ENCODE results near the gene GCA. TPM values are rescaled to one million over a fixed set of nuclear protein-coding genes. Genes with fewer than 3 reads are reported as not detected.

The GCA gene
- total and polyA plus RNA-seq, 4 donors = 34.1 to 220 (median 56.6) TPM

DNA sequence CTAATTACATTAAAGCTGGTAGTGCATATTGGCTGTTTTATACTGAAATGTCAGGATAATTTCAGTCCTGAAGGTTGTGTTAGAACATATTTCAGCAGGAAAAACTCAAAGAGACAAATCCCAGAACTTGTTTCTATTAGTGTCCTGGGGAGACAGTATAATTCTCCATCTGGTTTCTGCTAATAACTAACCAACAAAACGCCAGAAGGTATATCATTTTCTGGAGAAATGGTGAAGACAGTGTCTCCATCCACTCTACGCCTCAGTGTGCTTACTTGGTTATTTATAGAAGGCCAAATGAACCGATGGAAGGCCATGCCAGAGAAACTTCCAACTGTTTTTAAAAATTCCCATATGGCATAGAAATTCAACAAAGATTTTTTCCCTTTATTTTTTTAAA, 41.6 kb downstream of the GCA start:
- ATAC-seq (ENCODE audit: insufficient read depth, low FRiP score) = no peak
- TF ChIP-seq, protein P1, sequence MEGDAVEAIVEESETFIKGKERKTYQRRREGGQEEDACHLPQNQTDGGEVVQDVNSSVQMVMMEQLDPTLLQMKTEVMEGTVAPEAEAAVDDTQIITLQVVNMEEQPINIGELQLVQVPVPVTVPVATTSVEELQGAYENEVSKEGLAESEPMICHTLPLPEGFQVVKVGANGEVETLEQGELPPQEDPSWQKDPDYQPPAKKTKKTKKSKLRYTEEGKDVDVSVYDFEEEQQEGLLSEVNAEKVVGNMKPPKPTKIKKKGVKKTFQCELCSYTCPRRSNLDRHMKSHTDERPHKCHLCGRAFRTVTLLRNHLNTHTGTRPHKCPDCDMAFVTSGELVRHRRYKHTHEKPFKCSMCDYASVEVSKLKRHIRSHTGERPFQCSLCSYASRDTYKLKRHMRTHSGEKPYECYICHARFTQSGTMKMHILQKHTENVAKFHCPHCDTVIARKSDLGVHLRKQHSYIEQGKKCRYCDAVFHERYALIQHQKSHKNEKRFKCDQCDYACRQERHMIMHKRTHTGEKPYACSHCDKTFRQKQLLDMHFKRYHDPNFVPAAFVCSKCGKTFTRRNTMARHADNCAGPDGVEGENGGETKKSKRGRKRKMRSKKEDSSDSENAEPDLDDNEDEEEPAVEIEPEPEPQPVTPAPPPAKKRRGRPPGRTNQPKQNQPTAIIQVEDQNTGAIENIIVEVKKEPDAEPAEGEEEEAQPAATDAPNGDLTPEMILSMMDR (IDR thresholded peaks at IDR 0.05; ENCODE audit: control extremely low read depth, extremely low read depth) = no peak
- Histone ChIP-seq H3K9ac (ENCODE audit: insufficient read depth in 1 of 2, low read length in 2 of 2) (no peak overlapping the region), H3K9me3 (ENCODE audit: control insufficient read depth in 4 of 4, insufficient read depth in 3 of 4, low read length in 3 of 4) (no peaks in the 10 kb centered on the region), H3K27me3 (ENCODE audit: control insufficient read depth in 3 of 3, insufficient read depth in 3 of 3, low read length in 2 of 3) (no peaks in the 10 kb centered on the region), H3K36me3 (ENCODE audit: control insufficient read depth in 4 of 4, insufficient read depth in 4 of 4, low read length in 4 of 4) (no peaks in the 10 kb centered on the region), H3K4me3 (no peak overlapping the region), H3K4me1 (ENCODE audit: control insufficient read depth in 5 of 5, insufficient read depth in 5 of 5, low read length in 5 of 5) (peaks cover 0 to 10% (median 0%) of the 10 kb centered on the region in 5 donors), H3K27ac (ENCODE audit: low read depth in 1 of 2, low read length in 1 of 2) (no peak overlapping the region)
- DNase-seq = no peak
- WGBS, 2 donors = 78 to 85% methylated on average over 3 of the region's 3 CpGs

DNA sequence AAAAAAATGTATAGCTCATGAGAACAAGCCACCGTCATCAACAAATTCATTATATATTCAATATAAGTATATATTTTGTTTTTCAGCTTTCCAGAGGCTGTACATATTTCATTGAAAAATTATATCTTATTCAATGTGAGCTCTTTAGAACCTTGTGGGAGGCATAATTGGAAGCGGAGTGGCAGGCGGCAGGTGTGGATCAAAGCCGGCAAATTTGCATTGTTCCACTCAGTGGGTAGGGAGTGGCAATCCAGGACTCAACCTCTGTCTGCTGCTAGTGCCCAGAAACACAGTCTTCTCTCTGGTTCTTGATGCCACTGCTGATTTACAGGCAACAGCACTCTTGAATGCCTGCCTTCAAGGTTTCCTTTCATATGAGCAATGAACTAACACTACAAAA, 46.9 kb downstream of the GCA start:
- 96% methylated on average over 4 of the region's 4 CpGs for WGBS, 2 donors
- TF ChIP-seq, protein P1 (IDR thresholded peaks at IDR 0.05; ENCODE audit: control extremely low read depth, extremely low read depth) = no peak
- no peak overlapping the region for H3K4me3 ChIP-seq
- no peak overlapping the region for H3K9ac ChIP-seq (ENCODE audit: insufficient read depth in 1 of 2, low read length in 2 of 2)
- H3K36me3 ChIP-seq (ENCODE audit: control insufficient read depth in 4 of 4, insufficient read depth in 4 of 4, low read length in 4 of 4) = no peaks in the 10 kb centered on the region
- no peak overlapping the region for H3K27ac ChIP-seq (ENCODE audit: low read depth in 1 of 2, low read length in 1 of 2)
- no peak for ATAC-seq (ENCODE audit: insufficient read depth, low FRiP score)
- H3K4me1 ChIP-seq (ENCODE audit: control insufficient read depth in 5 of 5, insufficient read depth in 5 of 5, low read length in 5 of 5) = no peaks in the 10 kb centered on the region
- DNase-seq = no peak
- H3K27me3 ChIP-seq (ENCODE audit: control insufficient read depth in 3 of 3, insufficient read depth in 3 of 3, low read length in 2 of 3) = no peaks in the 10 kb centered on the region
- no peaks in the 10 kb centered on the region for H3K9me3 ChIP-seq (ENCODE audit: control insufficient read depth in 4 of 4, insufficient read depth in 3 of 4, low read length in 3 of 4)

DNA sequence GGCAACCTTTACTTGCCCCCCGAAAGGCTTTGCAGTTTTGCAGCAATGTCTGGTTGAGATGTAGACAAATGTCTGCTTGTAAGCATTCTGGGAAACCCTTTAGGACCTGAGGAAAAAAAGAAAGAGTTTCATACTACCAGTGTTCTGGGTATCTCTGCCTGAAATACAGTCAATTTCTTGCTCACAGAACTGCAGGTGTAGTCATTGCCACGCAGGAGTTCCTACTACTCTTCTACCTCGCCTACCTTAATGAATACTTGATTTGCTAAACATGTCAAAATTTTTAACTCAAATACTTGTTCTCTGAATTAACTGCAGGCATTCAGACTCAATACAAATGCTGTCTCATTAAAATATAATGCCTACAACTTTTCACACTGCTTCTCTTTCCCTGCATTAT, 56.4 kb downstream of the GCA start:
- H3K27ac ChIP-seq (ENCODE audit: low read depth in 1 of 2, low read length in 1 of 2) = no peak overlapping the region
- no peaks in the 10 kb centered on the region for H3K27me3 ChIP-seq (ENCODE audit: control insufficient read depth in 3 of 3, insufficient read depth in 3 of 3, low read length in 2 of 3)
- TF ChIP-seq, protein P1 (IDR thresholded peaks at IDR 0.05; ENCODE audit: control extremely low read depth, extremely low read depth) = no peak
- H3K4me3 ChIP-seq = no peak overlapping the region
- no peak for DNase-seq
- H3K36me3 ChIP-seq (ENCODE audit: control insufficient read depth in 4 of 4, insufficient read depth in 4 of 4, low read length in 4 of 4) = no peaks in the 10 kb centered on the region
- H3K9me3 ChIP-seq (ENCODE audit: control insufficient read depth in 4 of 4, insufficient read depth in 3 of 4, low read length in 3 of 4) = no peaks in the 10 kb centered on the region
- ATAC-seq (ENCODE audit: insufficient read depth, low FRiP score) = no peak
- H3K9ac ChIP-seq (ENCODE audit: insufficient read depth in 1 of 2, low read length in 2 of 2) = no peak overlapping the region
- H3K4me1 ChIP-seq (ENCODE audit: control insufficient read depth in 5 of 5, insufficient read depth in 5 of 5, low read length in 5 of 5) = no peaks in the 10 kb centered on the region
- 89 to 93% methylated on average over 3 of the region's 3 CpGs for WGBS, 2 donors

DNA sequence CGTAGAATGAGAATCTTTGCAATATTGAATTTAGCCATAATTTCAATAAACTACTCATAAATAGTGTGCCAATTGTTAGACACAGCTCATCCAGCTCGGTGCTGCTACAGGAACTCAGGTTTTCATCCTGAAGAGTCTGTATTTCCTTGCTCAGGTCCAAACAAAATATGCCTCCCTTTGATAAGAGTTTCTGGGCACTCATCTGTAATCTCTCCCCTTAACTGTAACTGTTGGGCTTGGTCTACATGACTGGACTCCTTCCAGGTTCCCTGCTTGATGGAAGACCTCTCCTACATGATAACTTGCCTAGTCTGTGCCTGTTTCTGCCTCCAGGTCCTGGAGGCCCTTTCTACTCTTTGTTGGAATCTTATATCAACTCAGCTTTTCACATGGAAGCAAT, 57.9 kb downstream of the GCA start:
- no peak for ATAC-seq (ENCODE audit: insufficient read depth, low FRiP score)
- Histone ChIP-seq H3K4me3 (no peak overlapping the region), H3K27me3 (ENCODE audit: control insufficient read depth in 3 of 3, insufficient read depth in 3 of 3, low read length in 2 of 3) (no peaks in the 10 kb centered on the region), H3K9me3 (ENCODE audit: control insufficient read depth in 4 of 4, insufficient read depth in 3 of 4, low read length in 3 of 4) (no peaks in the 10 kb centered on the region), H3K9ac (ENCODE audit: insufficient read depth in 1 of 2, low read length in 2 of 2) (no peak overlapping the region), H3K27ac (ENCODE audit: low read depth in 1 of 2, low read length in 1 of 2) (no peak overlapping the region), H3K36me3 (ENCODE audit: control insufficient read depth in 4 of 4, insufficient read depth in 4 of 4, low read length in 4 of 4) (no peaks in the 10 kb centered on the region), H3K4me1 (ENCODE audit: control insufficient read depth in 5 of 5, insufficient read depth in 5 of 5, low read length in 5 of 5) (no peaks in the 10 kb centered on the region)
- TF ChIP-seq, protein P1 (IDR thresholded peaks at IDR 0.05; ENCODE audit: control extremely low read depth, extremely low read depth) = no peak
- 74 to 92% methylated on average over 2 of the region's 2 CpGs for WGBS, 2 donors
- no peak for DNase-seq
